ENCODE data around the gene MORF4L1.
"Not testable (repeated sequence)": the region's sequence is repeated elsewhere in the genome, so short reads cannot be mapped to it uniquely, and the experiment has no call there.

MORF4L1 gene, protein sequence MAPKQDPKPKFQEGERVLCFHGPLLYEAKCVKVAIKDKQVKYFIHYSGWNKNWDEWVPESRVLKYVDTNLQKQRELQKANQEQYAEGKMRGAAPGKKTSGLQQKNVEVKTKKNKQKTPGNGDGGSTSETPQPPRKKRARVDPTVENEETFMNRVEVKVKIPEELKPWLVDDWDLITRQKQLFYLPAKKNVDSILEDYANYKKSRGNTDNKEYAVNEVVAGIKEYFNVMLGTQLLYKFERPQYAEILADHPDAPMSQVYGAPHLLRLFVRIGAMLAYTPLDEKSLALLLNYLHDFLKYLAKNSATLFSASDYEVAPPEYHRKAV

DNA sequence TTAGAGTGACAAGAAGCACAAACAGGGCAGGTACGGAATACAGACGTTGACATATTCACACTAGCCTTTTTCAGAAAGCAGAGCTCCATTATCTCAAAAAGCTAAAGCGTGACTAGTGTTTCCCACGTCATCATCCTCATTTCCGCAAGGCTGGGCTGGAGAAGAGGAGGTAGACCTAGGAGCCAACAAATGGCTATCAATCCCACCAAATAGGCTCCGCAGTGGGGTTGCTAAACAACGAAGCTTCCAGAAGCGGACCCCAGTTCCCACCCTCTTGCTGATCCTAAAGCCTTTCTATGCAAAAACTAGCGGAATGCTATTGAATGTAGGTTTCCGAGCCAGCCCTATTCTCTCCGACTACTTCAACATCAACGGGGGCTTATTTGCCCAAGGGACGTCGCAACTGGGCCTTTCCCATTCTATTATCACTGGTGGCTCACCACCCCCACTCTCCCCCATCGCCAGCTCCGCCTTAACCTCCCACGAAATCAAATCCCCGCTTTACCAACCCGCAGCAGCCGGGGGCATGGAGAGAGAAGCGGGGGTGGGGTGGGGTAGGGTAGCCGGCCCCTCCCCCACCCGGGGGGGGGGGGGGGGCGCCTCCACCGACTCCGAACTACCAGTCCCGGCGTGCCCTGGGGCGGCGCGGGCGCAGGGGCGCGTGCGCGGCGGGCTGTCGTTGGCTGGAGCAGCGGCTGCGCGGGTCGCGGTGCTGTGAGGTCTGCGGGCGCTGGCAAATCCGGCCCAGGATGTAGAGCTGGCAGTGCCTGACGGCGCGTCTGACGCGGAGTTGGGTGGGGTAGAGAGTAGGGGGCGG, at the start of gene MORF4L1:
Gene MORF4L1, plus strand, starts transcription at position 736 of the 817 bp plus-strand sequence. CDS start 128 bp downstream, outside the sequence.
- DNase-seq: peak; percentile 93 to 97

DNA sequence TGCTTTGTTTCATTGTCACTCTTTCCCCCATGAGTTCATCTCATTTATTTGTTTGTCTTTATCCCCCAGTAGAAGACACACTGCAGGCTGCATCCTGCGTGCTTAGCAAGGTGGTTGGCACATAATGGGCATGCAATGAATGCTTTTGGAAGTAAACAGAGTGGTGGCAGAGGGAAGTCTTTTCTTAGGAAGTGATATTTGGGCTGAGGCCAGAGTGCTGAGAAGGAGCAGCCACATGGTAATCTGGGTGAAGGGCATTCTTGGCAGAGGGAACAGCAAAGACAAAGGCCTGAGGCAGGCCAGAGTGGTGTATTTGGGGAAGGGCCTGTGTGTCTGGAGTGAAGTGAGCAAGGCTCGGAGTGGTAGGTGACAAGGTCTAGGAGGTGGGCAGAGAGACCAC, 43.8 kb upstream of the MORF4L1 start:
- no peak for DNase-seq

DNA sequence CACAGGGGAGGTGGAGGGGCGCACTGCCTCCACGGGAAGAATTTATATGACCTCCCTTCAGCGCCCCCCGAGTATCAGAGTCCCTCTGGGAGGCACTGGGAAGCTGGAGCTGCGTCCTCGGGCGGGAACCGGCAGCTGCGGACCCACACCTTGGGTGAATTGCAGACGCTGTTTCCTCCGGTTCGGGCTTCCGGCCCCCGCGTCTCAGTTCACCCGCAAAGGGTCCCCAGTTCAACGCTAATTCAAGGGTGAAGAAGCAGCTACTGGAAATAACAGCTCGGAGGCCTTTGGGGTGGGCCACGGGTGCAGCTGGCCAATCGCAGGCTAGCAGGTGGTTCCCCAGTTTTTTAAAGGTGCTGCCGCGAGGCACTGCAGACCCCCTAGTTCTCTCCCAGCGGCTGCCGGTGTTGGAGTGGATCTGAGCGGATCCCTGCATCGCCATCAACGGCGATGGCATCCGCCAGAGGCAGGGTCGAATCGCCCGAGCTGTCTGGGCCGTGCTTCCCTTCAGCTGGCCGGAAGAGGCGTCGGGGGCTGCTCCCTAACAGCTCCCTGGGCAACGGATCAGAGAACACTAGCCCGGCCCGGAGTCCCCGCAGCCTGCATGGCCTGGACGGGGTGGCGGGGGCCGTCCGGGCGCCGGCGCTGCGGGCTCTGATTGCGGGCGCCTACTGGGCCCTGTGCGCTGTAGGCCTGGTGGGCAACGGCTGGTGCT, 42.0 kb upstream of the MORF4L1 start:
- DNase-seq: no peak

DNA sequence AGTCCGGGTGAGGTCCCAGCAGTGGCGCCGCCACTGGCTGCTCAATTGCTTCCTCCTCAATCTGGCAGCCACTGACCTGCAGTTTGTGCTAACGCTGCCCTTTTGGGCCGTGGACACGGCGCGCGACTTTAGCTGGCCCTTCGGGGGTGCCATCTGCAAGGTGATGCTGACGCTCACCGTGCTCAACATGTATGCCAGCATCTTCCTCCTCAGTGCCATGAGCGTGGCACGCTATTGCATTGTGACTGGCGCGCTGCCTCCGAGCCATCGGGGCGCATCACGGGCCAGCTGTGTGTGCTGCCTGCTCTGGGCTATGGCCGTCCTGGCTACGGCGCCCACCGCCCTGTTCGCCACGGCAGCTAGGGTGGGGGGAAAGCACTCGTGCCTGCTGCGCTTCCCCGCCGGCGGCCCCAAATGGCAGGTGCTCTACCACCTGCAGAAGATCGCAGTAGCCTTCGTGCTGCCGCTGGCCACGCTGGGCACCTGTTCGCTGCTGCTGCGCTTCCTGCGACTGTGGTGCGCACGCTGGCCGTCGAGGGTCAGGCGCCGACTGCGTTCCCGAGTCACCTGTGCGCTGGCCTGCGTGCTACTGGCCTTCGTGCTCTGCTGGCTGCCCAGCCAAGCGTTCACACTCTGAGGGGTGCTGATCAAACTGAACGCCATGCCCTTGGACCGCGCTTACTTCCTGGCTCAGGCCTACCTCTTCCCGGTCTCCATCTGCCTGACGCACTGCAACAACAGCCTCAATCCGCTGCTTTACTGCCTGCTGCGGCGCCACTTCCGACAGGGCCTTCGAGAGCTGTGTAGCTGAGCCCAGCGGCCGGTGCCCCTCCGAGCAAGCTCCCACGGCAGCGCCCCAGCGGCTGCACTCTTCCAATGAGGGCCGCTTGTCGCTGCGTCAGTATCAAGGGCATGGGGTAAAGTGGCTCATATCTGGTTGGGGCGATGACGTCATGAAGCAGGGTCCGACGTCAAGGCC, 41.2 kb upstream of the MORF4L1 start:
- no peak for DNase-seq

DNA sequence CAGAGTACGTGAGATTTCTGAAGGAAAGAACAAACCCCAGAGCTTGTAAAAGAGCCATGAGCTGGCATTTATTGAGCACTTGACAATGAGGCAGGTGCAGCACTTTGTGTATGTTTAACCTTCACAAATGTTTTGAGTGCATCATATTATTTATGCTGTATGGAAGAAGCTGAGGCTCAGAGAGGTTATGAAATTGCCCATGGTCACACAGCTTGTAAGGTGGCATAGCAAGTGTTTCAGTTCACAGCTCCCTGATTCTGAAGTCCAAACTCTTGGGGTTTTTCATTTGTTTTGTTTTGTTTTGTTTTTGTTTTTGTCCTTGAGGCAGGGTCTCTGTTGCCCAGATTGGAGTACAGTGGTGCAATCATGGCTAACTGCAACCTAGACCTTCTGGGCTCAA, 36.4 kb upstream of the MORF4L1 start:
- no peak for DNase-seq

DNA sequence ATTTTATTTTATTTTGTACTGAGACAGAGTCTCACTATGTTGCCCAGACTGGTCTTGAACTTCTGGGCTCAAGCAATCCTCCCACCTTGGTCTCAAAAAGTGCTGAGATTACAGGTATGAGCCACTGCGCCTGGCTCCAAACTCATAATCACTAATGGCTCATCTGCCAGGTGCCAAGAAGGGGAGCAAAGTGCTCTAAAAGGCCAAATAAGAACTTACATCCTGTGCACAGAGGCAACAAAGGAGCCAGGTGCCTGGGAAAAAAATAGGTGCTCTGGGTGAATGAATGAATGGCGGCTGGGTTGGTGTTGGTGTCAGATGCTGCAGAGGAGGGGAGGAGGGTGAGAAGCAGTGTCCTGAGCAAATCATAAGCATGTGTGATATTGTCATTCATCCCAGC, 35.6 kb upstream of the MORF4L1 start:
- no peak for DNase-seq

DNA sequence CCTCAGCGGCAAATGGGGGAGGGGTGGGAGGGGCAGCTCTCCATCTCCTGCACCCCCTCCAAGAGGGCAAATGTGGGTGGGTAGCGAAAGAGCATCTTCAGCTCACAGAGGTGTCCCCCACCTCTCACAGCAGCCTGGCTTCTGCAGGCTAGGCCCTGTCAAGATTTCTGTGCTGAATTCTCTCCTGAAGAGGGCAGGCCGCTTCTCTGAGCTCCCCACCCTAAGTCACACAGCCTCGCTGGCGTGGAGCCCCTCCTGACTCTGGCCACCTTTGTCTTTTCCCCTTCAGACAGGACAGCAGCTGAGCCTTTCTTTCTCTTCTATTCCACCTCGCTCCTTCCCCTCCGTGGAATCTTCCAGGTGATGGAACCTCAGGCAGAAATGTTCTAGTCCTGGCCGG, 35.1 kb upstream of the MORF4L1 start:
- DNase-seq: no peak

DNA sequence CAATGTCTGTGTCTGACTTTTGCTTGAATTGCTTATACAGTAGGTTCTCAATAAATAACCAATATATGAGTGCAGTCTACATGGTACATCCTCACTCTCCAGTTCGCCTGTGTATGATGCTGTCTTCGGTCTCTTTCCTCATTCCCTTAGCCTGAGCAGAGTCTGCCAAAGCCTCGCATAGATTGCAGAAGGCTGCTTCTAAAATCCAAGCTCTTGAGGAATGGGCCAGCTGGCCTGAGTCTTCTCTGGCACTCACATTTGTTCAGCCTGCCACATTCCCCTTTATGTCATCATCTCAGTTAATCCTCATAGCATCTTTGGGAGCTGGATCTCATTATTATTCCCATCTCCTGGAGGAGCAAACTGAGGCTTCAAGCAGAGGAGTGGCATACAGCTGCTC, 34.2 kb upstream of the MORF4L1 start:
- no peak for DNase-seq

DNA sequence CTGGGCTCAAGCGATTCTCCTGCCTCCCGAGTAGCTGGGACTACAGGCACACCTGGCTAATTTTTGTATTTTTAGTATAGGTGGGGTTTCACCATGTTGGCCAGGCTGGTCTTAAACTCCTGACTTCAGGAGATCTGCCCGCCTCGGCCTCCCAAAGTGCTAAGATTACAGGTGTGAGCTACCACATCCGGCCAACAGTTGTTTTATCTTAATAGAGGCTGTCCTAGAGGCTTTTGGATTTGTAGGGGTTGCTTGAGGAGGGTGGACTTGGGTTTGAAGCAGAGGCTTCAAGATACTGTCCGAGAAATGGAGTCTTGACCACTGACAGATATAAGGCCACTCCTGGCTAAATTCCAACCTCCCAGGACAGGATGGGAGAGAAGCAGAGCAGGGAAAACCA, 33.5 kb upstream of the MORF4L1 start:
- not testable (repeated sequence) for DNase-seq

DNA sequence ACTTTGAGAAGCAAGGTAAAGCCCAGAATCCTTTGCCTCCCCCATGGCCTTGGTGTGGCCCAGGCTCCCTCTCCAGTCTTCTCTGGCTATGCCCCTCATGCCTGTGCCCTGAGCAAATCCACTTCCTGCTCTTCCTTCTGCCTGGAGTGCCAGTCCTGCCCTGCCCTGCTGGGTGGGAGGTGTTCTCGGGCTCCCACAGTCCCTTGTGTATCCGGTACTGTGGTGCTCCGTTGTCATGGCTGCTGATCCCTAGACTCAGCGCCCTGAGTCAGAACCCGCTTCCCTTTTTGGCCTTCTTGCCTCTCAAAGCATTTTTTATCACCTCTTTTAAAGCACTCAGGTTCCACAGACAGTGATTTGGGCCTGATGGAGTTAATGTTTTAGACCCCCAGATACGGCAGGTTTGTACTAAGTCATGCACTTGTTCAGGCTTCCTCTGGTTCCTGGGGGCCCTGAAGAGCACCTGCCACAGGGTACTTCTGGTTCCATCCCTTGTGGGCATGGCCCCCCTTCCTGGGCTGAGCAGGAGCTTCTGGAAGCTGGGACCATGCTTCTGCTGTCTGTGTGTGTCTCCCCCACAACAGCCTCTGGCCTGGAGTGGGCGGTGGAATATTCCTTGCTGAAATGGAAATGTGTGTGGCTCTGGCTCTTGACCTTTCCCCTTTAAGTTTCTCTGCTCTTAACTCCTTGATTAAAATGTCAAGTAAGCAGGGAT, 31.9 kb upstream of the MORF4L1 start:
- DNase-seq: no peak

DNA sequence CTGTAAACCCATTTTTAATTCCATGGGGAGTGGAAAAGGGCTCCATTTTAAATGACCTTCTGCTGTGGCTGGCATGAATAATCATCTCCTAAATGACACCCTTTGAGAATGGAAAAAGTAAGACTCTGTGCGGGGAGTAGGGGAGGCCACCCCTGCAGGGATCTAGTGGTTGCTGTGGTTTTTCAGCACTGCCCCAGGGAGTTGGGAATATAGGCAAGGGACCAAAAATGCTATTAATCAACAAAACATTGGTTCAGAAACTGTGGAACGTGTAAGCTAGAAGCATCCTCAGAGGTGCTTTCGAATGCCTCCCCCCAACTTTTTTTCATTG, 31.3 kb upstream of the MORF4L1 start:
- DNase-seq: no peak

DNA sequence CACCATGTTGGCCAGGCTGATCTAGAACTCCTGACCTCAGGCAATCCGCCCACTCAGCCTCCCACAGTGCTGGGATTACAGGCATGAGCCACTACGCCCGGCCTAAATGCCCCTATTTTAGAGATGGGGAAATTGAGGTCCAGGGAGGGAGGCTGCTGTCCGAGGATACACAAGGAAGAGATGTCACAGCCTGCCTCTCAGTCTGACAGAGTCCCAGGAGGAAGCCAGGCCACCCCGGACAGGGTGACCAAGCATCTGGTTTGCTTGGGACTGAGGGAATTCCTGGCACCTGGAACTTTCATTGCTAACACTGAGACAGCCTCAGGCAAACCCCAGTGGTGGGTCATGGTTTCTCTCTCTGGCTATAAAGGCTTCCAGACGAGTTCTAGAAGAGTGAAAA, 30.8 kb upstream of the MORF4L1 start:
- no peak for DNase-seq

DNA sequence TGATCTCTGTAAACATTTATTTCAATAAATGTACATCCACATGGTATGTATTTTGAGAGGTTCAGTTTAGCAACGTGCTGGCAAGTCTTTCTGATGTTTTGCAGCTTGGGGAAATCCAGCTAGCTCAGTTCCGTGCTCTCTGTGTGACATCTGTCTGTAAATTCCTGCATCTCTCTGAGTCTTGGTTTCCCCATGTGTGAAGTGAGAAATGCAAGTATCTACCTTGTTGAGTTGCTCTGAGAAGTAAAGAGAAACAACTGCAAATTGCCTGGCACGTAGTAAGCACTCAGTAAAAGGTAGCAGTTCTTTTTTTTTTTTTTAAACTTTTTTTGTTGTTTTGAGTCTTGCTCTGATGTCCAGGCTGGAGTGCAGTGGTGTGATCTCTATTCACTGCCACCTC, 30.2 kb upstream of the MORF4L1 start:
- no peak for DNase-seq

DNA sequence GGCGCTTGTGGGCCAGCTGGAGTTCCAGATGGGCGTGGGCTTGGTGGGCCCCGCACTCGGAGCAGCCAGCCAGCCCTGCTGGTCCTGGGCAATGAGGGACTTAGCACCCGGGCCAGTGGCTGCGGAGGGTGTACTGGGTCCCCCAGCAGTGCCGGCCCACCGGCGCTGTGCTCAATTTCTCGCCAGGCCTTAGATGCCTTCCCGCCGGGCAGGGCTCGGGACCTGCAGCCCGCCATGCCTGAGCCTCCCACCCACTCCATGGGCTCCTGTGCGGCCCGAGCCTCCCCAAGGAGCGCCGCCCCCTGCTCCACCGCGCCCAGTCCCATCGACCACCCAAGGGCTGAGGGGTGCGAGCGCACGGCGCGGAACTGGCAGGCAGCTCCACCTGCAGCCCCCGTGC, 25.8 kb upstream of the MORF4L1 start:
- not testable (repeated sequence) for DNase-seq

DNA sequence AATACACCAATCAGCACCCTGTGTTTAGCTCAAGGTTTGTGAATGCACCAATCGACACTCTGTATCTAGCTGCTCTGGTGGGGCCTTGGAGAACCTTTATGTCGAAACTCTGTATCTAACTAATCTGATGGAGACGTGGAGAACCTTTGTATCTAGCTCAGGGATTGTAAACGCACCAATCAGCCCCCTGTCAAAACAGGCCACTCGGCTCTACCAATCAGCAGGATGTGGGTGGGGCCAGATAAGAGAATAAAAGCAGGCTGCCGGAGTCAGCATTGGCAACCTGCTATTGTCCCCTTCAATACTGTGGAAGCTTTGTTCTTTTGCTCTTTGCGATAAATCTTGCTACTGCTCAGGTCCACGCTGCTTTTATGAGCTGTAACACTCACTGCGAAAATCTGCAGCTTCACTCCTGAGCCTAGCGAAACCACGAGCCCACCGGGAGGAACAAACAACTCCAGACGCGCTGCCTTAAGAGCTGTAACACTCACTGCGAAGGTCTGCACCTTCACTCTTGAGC, 25.2 kb upstream of the MORF4L1 start:
- not testable (repeated sequence) for DNase-seq

DNA sequence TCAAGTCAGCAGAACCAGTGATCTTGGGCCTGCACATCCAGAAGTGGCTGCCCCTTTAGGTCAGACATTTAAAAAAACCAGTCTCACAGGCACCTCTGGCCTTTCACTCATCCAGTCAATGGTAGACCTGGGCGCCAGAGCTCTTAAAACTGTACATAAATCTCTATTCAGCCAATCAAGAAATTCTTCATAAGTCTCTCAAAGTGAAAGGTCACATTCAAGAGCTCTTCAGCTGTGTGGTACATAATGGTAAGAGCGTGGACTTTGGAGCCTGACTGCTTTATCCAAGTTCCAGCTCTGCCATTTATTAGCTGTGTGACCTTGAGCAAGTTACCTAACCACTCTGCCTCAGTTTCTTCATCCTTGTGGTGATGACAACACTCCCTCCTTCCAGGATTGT, 22.3 kb upstream of the MORF4L1 start:
- DNase-seq: no peak

DNA sequence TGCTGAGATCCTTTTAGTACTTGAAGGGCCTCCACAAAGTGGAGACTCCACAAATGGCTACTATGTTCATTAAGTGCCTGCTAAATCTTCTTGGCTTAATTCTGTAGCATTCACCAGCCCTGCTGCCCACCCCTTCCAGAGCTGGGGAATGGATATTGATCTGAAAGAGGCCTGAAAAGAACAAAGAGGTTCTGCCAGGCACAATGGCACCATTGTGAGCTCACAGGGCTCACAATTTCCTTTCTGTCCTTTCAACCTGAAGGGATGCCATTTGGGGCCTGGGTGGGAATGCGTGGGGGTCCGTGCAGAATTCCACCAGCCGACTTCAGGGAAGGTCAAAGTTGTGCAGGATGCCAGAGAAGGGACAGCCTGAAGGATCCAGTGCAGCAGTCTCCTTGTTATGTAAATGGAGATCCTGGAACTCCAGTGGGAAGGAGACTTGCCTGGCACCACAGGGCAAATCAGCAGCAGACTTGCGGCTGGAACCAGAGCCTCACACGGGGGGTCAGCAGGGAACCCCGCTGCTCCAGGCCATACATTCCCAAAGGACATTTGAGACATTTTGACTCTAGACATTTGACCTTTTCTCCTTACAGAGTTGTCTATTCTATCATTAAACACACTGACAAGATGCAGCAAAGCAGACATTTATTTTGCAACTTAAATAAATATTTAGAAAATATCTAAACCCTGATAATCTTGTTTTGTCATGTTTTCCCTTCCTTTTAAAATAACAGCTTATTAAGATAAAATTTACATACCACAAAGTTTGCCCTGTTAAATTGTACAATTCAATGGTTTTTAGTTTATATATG, 21.5 kb upstream of the MORF4L1 start:
- no peak for DNase-seq

DNA sequence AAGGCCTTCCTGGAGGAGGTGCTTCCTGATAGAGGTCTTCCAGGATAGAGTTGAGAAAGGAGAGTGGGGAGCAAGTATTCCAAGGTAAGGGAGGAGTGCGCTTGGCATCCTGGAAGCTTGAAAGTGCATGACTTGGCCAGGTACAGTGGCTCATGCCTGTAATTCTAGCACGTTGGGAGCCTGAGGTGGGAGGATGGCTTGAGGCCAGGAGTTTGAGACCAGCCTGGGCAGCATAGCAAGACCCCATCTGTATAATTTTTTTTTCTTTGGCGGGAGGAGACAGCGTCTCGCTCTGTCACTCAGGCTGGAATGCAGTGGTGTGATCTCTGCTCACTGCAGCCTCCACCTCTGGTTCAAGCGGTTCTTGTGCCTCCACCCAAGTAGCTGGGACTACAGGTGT, 19.2 kb upstream of the MORF4L1 start:
- no peak for DNase-seq

DNA sequence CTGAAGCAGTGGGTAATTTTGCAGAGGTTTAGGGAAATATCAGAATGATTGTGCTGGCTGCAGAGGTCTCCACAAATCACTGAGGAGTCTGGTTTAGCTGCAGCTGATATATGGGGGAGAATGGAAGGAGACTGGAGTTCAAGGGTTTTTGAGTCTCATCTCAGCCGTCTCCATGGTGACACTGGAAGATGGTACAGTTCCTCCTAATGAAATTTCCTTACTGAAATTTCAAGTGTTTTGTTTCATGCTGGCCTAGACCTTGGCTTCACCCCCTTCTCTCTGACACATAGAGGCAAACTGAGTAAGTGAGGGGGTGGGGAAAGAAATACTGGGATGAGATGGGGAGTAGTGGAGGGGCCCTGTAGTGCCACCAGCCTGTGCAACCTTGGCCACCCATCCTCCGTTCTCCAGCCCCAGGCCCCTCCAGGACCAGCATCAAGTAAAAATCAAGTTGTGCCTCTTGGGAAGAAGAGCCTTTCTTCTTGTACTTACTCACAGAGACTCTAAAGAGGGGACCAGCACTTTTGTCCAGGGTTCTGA, 17.8 kb upstream of the MORF4L1 start:
- no peak for DNase-seq

DNA sequence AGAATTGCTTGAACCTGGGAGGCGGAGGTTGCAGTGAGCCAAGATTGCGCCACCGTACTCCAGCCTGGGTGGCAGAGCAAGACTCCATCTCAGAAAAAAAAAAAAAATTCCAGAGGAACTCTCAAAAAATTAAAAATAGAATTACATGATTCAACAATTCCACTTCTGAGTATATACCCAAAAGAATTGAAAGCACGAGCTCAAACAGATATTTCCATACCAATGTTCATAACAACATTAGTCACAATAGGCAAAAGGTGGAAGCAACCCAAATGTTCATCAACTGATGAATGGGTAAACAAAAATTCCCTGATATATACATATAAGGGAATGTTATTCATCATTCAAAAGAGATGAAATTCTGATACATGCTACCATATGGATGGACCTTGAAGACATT, 16.9 kb upstream of the MORF4L1 start:
- no peak for DNase-seq

Measured in stimulated activated CD4-positive, alpha-beta T cell treated with anti-CD3 and anti-CD28 coated beads, Interleukin-4, amount 100 ng/mL, for 4 hours (primary cell).